ENCODE results near the gene SEC61B. TPM values are rescaled to one million over a fixed set of nuclear protein-coding genes. Genes with fewer than 3 reads are reported as not detected.
"Not testable (repeated sequence)": the region's sequence is repeated elsewhere in the genome, so short reads cannot be mapped to it uniquely, and the experiment has no call there.

The SEC61B gene
- total RNA-seq, 6 experiments from 2014 or later, result 234 to 281 (median 252) TPM

DNA sequence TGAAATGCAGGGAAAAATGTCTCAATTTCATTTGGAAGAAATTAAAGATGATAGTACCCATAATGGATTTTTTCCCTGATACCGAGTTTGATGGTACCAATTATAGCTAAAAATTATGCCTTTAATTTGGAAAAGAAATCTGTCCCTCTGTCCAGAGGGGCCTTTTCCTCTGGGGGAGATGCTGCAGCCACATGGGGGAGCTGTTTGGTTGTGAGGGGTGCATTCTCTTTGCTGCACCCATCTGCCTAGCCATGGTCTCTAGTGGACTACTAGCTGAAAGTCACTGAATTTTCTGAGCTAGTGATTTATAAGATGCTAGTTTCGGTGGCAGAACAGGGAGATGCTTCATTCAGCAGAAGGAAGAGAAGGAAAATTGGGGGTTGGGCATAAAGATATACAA, 9.6 kb downstream of the SEC61B start:
- Mint-ChIP-seq H3K4me1 (ENCODE audit: low read depth) (no peaks in the 10 kb centered on the region), H3K27me3 (ENCODE audit: insufficient read depth) (no peaks in the 10 kb centered on the region; the same call in 1 of the 2 replicates), H3K4me3 (no peak overlapping the region), H3K9me3 (no peaks in the 10 kb centered on the region), H3K36me3 (ENCODE audit: low read depth) (peaks cover 19% of the 10 kb centered on the region), H3K27ac (no peak overlapping the region)
- TF ChIP-seq, protein P1, sequence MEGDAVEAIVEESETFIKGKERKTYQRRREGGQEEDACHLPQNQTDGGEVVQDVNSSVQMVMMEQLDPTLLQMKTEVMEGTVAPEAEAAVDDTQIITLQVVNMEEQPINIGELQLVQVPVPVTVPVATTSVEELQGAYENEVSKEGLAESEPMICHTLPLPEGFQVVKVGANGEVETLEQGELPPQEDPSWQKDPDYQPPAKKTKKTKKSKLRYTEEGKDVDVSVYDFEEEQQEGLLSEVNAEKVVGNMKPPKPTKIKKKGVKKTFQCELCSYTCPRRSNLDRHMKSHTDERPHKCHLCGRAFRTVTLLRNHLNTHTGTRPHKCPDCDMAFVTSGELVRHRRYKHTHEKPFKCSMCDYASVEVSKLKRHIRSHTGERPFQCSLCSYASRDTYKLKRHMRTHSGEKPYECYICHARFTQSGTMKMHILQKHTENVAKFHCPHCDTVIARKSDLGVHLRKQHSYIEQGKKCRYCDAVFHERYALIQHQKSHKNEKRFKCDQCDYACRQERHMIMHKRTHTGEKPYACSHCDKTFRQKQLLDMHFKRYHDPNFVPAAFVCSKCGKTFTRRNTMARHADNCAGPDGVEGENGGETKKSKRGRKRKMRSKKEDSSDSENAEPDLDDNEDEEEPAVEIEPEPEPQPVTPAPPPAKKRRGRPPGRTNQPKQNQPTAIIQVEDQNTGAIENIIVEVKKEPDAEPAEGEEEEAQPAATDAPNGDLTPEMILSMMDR (IDR thresholded peaks at IDR 0.05), result peak; percentile 79
- peak; percentile 14 for DNase-seq

DNA sequence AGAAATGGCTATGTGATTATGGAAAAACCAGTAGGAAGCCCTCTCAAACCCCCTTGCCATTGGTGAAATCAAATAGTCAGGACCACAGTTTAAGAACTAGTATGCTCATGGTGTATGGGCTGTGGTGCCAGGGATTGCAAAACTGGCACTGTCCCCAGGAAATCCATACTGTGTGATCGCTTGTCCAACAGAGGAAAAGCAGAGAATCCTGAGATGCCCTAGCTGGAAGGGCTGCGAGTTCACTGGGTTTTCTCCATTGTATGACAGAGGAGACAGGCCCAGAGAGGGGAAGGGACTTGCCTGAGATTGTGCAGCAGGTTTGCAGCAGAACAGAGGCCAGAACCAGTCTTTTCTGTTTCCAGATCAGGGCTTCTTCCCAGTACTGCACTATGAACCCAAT, 12.5 kb downstream of the SEC61B start:
- H3K4me3 Mint-ChIP-seq, result no peak overlapping the region
- no peak overlapping the region for H3K27ac Mint-ChIP-seq
- H3K36me3 Mint-ChIP-seq (ENCODE audit: low read depth), result peaks cover 16% of the 10 kb centered on the region
- H3K27me3 Mint-ChIP-seq (ENCODE audit: insufficient read depth), result no peaks in the 10 kb centered on the region; the same call in 1 of the 2 replicates
- peaks cover 10% of the 10 kb centered on the region for H3K4me1 Mint-ChIP-seq (ENCODE audit: low read depth)
- H3K9me3 Mint-ChIP-seq, result no peaks in the 10 kb centered on the region
- no peak for DNase-seq
- TF ChIP-seq, protein P1 (IDR thresholded peaks at IDR 0.05), result no peak

DNA sequence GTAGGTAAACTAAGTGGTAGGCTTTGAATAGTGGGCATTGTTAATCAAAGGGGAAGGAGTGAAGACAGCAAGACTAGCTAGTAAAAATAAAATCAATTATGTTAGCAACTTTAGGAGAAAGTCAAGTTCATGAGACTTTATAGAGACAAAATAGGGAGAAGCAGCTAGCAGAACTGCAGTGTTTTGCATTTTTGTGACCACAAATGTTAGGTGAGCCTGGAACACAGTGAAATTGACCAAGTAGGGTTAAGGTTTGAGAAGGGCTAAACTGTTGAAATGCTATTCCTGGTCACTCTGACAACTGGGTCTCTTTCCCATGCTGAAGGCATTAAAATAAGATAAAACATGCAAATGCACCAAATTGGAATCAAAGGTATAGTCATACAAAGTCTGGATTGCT, 13.0 kb downstream of the SEC61B start:
- DNase-seq, result no peak
- no peak overlapping the region for H3K27ac Mint-ChIP-seq
- peaks cover 16% of the 10 kb centered on the region for H3K36me3 Mint-ChIP-seq (ENCODE audit: low read depth)
- peaks cover 14% of the 10 kb centered on the region for H3K4me1 Mint-ChIP-seq (ENCODE audit: low read depth)
- TF ChIP-seq, protein P1 (IDR thresholded peaks at IDR 0.05), result no peak
- no peak overlapping the region for H3K4me3 Mint-ChIP-seq
- H3K9me3 Mint-ChIP-seq, result no peaks in the 10 kb centered on the region
- H3K27me3 Mint-ChIP-seq (ENCODE audit: insufficient read depth), result no peaks in the 10 kb centered on the region; the same call in 1 of the 2 replicates

DNA sequence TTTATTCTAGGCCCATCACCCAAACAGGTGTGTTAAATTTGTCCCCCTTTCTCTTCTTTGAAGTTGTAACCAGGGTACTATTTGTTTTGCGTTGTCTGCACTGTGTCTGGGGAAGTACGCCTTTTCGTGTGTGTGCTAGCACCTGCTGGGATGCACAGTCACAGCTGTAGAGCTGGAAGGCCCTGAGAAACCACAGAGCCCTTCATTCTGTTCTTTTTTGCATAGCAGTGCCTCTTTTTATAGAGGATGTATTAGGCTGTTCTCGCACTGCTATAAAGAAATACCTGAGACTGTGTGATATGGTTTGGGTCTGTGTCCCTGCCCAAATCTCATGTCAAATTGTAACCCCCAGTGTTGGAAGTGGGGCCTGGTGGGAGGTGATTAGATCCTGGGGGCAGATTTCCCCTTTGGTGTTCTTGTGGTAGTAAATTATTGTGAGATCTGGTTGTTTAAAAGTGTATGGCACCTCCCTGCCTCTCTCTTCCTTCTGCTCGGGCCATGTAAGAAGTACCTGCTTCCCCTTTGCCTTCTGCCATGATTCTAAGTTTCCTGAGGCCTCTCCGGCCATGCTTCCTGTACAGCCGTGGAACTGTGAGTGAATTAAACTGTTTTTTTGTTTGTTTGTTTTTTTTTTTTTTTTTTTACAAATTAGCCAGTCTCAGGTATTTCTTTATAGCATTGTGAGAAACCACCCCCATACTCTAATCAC, 14.0 kb downstream of the SEC61B start:
- TF ChIP-seq, protein P1 (IDR thresholded peaks at IDR 0.05), result no peak
- Mint-ChIP-seq H3K27ac (no peak overlapping the region), H3K36me3 (ENCODE audit: low read depth) (peaks cover 6% of the 10 kb centered on the region), H3K9me3 (no peaks in the 10 kb centered on the region), H3K27me3 (ENCODE audit: insufficient read depth) (no peaks in the 10 kb centered on the region; the same call in 1 of the 2 replicates), H3K4me3 (no peak overlapping the region), H3K4me1 (ENCODE audit: low read depth) (peaks cover 17% of the 10 kb centered on the region)
- DNase-seq, result no peak

DNA sequence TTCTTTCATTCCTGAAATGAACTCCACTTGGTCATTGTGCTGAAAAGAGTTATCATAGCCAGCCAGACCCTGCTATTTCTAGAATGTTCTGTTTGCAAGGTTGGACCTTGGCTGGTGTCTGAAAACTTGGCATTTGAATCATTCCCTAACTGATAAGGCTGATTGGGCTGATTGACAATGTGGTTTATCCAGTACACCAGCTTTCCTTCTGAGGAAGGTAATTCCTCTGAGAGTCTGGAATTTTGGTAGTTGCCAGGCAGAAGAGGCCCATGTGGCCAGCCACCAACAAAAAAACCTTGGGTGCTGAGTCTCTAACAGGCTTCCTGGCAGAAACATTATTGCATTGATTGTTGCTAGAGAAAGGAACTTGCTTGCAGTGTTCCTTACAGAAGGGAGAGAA, 15.3 kb downstream of the SEC61B start:
- TF ChIP-seq, protein P1 (IDR thresholded peaks at IDR 0.05), result no peak
- Mint-ChIP-seq H3K9me3 (no peaks in the 10 kb centered on the region), H3K4me1 (ENCODE audit: low read depth) (peaks cover 17% of the 10 kb centered on the region), H3K4me3 (no peak overlapping the region), H3K36me3 (ENCODE audit: low read depth) (no peaks in the 10 kb centered on the region; the same call in 1 of the 2 replicates), H3K27ac (no peak overlapping the region), H3K27me3 (ENCODE audit: insufficient read depth) (no peaks in the 10 kb centered on the region; the same call in 1 of the 2 replicates)
- no peak for DNase-seq

DNA sequence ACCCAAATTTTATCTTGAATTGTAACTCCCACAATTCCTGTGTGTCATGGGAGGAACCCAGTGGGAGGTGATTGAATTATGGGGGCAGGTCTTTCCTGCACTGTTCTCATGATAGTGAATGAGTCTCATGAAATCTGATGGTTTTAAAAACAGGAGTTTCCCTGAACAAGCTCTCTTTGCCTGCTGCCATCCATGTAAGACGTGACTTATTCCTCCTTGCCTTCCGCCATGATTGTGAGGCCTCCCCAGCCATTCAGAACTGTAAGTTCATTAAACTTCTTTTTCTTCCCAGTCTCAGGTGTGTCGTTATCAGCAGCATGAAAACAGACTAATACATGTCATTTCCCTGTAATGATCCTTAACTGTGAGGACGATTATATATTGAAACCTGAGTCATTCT, 15.8 kb downstream of the SEC61B start:
- DNase-seq; H3K27me3 Mint-ChIP-seq (ENCODE audit: insufficient read depth); H3K27ac Mint-ChIP-seq; H3K4me3 Mint-ChIP-seq; H3K36me3 Mint-ChIP-seq (ENCODE audit: low read depth); H3K9me3 Mint-ChIP-seq: not testable (repeated sequence)
- peaks cover 17% of the 10 kb centered on the region for H3K4me1 Mint-ChIP-seq (ENCODE audit: low read depth)

Measured in HFFc6 (cell line).